PC-3 (cell line): ENCODE measurements around the gene GAB2. TPM values are rescaled to one million over a fixed set of nuclear protein-coding genes. Genes with fewer than 3 reads are reported as not detected.

Experiments used
- ATAC-seq: fragments of 200-7000 bp; cut with Tn5 transposase; 2 replicates; pipeline ENCODE4 v1.9.1; 2020; ENCODE audit warnings: mild to moderate bottlenecking, moderate library complexity
- BruUV-seq: library from RNA; stranded (reverse); fragments of 400-500 nt; replicated peaks from 2 replicates; lab custom pipeline; 2021; lab: Mats Ljungman, UMichigan
- CTCF ChIA-PET: fragments of 300-600 bp; sonication (Branson Sonifier 250); formaldehyde crosslinking; loops from one replicate; lab custom pipeline; 2022; ENCODE audit warnings: antibody characterized with exemption; lab: Charles Lee
- POLR2A ChIA-PET: fragments of 300-600 bp; sonication (Branson Sonifier 250); formaldehyde crosslinking; loops from one replicate; lab custom pipeline; 2022; ENCODE audit warnings: antibody characterized with exemption; ENCODE audit not compliant: unreplicated experiment; lab: Charles Lee
- DNase-seq: peaks from one replicate; pipeline ENCODE4 v3.0.0-alpha.2; 2015
- H2AFZ ChIP-seq: fragments of 300-600 bp; sonication (generic); 2 replicates; pipeline ENCODE4 v1.6.0; 2016; ENCODE audit warnings: antibody characterized with exemption, low read length
- H3F3A ChIP-seq: fragments of 300-600 bp; sonication (generic); one replicate; pipeline ENCODE4 v1.6.0; 2017; ENCODE audit warnings: antibody characterized with exemption, low read length, control low read depth, mild to moderate bottlenecking; ENCODE audit not compliant: unreplicated experiment
- H3K27ac ChIP-seq: fragments of 300-600 bp; sonication (generic); 2 replicates; pipeline ENCODE4 v1.5.1; 2016; ENCODE audit warnings: mild to moderate bottlenecking, low read length
- H3K27me3 ChIP-seq: fragments of 300-600 bp; sonication (generic); 2 replicates; pipeline ENCODE4 v1.6.1; 2016; ENCODE audit warnings: low read length, mixed read lengths
- H3K36me3 ChIP-seq: fragments of 300-600 bp; sonication (generic); 2 replicates; pipeline ENCODE4 v1.6.1; 2016; ENCODE audit warnings: low read depth, mixed run types, low read length, mixed read lengths
- H3K4me1 ChIP-seq: fragments of 300-600 bp; sonication (generic); 2 replicates; pipeline ENCODE4 v1.5.1; 2016; ENCODE audit warnings: low read length; ENCODE audit not compliant: insufficient read depth
- H3K4me2 ChIP-seq: fragments of 300-600 bp; sonication (generic); 2 replicates; pipeline ENCODE4 v1.6.0; 2016; ENCODE audit warnings: low read length
- H3K4me3 ChIP-seq: fragments of 300-600 bp; sonication (generic); 2 replicates; pipeline ENCODE4 v1.5.1; 2016; ENCODE audit warnings: mild to moderate bottlenecking, low read length, mixed read lengths
- H3K79me2 ChIP-seq: fragments of 300-600 bp; sonication (generic); 2 replicates; pipeline ENCODE4 v1.6.1; 2017; ENCODE audit warnings: low read length, mixed read lengths
- H3K9ac ChIP-seq: fragments of 300-600 bp; sonication (generic); 2 replicates; pipeline ENCODE4 v1.6.0; 2016; ENCODE audit warnings: mild to moderate bottlenecking, low read length
- H3K9me2 ChIP-seq: fragments of 300-600 bp; sonication (generic); replicated peaks from 2 replicates; pipeline ENCODE4 v1.6.1; 2016; ENCODE audit warnings: mixed run types, low read length, mixed read lengths
- H3K9me3 ChIP-seq: fragments of 300-600 bp; sonication (generic); 2 replicates; pipeline ENCODE4 v1.6.1; 2016; ENCODE audit warnings: low read length, mixed read lengths
- H4K20me1 ChIP-seq: fragments of 300-600 bp; sonication (generic); 2 replicates; pipeline ENCODE4 v1.6.1; 2016; ENCODE audit warnings: low read length, mixed read lengths
- EZH2 ChIP-seq: fragments of 300-600 bp; sonication (generic); IDR thresholded peaks from one replicate; pipeline ENCODE4 v1.6.1; 2017; ENCODE audit warnings: antibody characterized with exemption, mild to moderate bottlenecking, low read length; ENCODE audit not compliant: unreplicated experiment
- EZH2phosphoT487 ChIP-seq: fragments of 300-600 bp; sonication (generic); IDR thresholded peaks from 2 replicates; pipeline ENCODE4 v1.6.1; 2018; ENCODE audit warnings: mild to moderate bottlenecking, antibody characterized with exemption, low read length, borderline replicate concordance
- intact Hi-C: fragments of 100-400 bp; cut with micrococcal nuclease; formaldehyde crosslinking; loops from 2 replicates; pipeline ENCODE4 v1.9.0; 2023
- total RNA-seq: library from RNA; depleted of rRNA; stranded (reverse); fragments of >200 nt; gene quantifications from 2 replicates; pipeline ENCODE4 v1.2.3, GENCODE V29; 2014
- TF ChIP-seq, protein P1 (sequence below): fragments of 300-600 bp; sonication (generic); conservative IDR thresholded peaks from 2 replicates; pipeline ENCODE4 v1.5.1; 2017; ENCODE audit warnings: antibody characterized with exemption, low read depth, mild to moderate bottlenecking, low read length

GAB2 gene
- total RNA-seq, 1 experiment from 2014 or later: 7.1 TPM

- intact Hi-C loops: no loop called here
- H2AFZ ChIP-seq: no peak overlapping the region
- ATAC-seq: no peak
- DNase-seq: no peak
- H3K27me3 ChIP-seq: no peaks in the 10 kb centered on the region
- no peak overlapping the region for H3K9ac ChIP-seq
- H4K20me1 ChIP-seq: no peaks in the 10 kb centered on the region
- peaks cover 4% of the 10 kb centered on the region; the same call in 1 of the 2 replicates for H3K36me3 ChIP-seq
- no peak overlapping the region for H3K4me3 ChIP-seq
- BruUV-seq: no TSS peak
- H3K79me2 ChIP-seq: no peaks in the 10 kb centered on the region
- no peaks in the 10 kb centered on the region for H3K9me3 ChIP-seq
- no peak overlapping the region for H3K4me2 ChIP-seq
- no peak overlapping the region for H3K27ac ChIP-seq
- POLR2A ChIA-PET: no interaction called here
- no peak for TF ChIP-seq EZH2
- TF ChIP-seq, protein P1, sequence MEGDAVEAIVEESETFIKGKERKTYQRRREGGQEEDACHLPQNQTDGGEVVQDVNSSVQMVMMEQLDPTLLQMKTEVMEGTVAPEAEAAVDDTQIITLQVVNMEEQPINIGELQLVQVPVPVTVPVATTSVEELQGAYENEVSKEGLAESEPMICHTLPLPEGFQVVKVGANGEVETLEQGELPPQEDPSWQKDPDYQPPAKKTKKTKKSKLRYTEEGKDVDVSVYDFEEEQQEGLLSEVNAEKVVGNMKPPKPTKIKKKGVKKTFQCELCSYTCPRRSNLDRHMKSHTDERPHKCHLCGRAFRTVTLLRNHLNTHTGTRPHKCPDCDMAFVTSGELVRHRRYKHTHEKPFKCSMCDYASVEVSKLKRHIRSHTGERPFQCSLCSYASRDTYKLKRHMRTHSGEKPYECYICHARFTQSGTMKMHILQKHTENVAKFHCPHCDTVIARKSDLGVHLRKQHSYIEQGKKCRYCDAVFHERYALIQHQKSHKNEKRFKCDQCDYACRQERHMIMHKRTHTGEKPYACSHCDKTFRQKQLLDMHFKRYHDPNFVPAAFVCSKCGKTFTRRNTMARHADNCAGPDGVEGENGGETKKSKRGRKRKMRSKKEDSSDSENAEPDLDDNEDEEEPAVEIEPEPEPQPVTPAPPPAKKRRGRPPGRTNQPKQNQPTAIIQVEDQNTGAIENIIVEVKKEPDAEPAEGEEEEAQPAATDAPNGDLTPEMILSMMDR: no peak
- no peak for TF ChIP-seq EZH2phosphoT487
- CTCF ChIA-PET: no interaction called here
- H3K4me1 ChIP-seq: no peaks in the 10 kb centered on the region
- H3F3A ChIP-seq: no peaks in the 10 kb centered on the region
- no peaks in the 10 kb centered on the region for H3K9me2 ChIP-seq
Measured at GRCh38 chr11:78379039-78379670, 38.5 kb downstream of the GAB2 start.

- Histone ChIP-seq H3K4me1 (no peaks in the 10 kb centered on the region), H3K79me2 (no peaks in the 10 kb centered on the region), H3K9me3 (no peaks in the 10 kb centered on the region), H3K9me2 (no peaks in the 10 kb centered on the region), H4K20me1 (no peaks in the 10 kb centered on the region), H3K27ac (no peak overlapping the region), H3K27me3 (no peaks in the 10 kb centered on the region), H3K4me2 (no peak overlapping the region), H3K4me3 (no peak overlapping the region), H3F3A (no peaks in the 10 kb centered on the region), H3K36me3 (no peaks in the 10 kb centered on the region), H2AFZ (no peak overlapping the region), H3K9ac (no peak overlapping the region)
- TF ChIP-seq EZH2phosphoT487: no peak
- no peak for TF ChIP-seq EZH2
- TF ChIP-seq, protein P1: no peak
- no TSS peak for BruUV-seq
- ChIA-PET POLR2A (no interaction called here), CTCF (no interaction called here)
- intact Hi-C loops: no loop called here
- DNase-seq (no peak), ATAC-seq (no peak)
Measured at GRCh38 chr11:78377625-78378418, 39.8 kb downstream of the GAB2 start.

DNA sequence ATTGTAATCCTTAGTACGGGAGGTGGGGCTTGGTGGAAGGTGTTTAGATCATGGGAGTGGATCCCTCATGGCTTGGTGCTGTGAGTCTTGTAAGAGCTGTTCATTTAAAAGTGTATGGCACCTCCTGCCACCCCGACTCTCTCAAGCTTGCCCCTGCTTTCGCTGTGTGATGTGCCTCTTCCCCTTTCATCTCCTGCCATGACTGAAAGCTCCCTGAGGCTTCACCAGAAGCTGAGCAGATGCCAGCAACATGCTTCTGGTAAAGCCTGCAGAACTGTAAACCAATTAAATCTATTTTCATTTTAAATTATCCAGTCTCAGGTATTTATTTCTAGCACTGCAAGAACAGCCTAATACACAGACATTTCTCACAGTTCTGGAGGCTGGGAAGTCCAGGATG lies 40.8 kb downstream of the GAB2 start:
- ATAC-seq: no peak
- Histone ChIP-seq H3F3A (no peaks in the 10 kb centered on the region), H3K36me3 (no peaks in the 10 kb centered on the region), H3K9me2 (no peaks in the 10 kb centered on the region), H3K4me1 (no peaks in the 10 kb centered on the region), H3K27me3 (no peaks in the 10 kb centered on the region), H3K4me3 (no peak overlapping the region), H3K4me2 (no peak overlapping the region), H3K79me2 (no peaks in the 10 kb centered on the region), H3K9ac (no peak overlapping the region), H3K27ac (no peak overlapping the region), H4K20me1 (no peaks in the 10 kb centered on the region), H2AFZ (no peak overlapping the region), H3K9me3 (no peaks in the 10 kb centered on the region)
- ChIA-PET POLR2A (no interaction called here), CTCF (no interaction called here)
- DNase-seq: no peak
- TF ChIP-seq, protein P1: no peak
- TF ChIP-seq EZH2phosphoT487: no peak
- no peak for TF ChIP-seq EZH2
- intact Hi-C loops: no loop called here
- no TSS peak for BruUV-seq
